Rectal smooth muscle tissue (tissue), 1 donor: ENCODE data around the gene NID2.

Source experiments
- H3K27ac ChIP-seq: one replicate; pipeline ENCODE4 v1.7.0; 2013; ENCODE audit warnings: low read depth, low read length, inconsistent platforms
- H3K27me3 ChIP-seq: one replicate; pipeline ENCODE4 v1.7.0; 2013; ENCODE audit warnings: low read length; ENCODE audit not compliant: control insufficient read depth, insufficient read depth
- H3K36me3 ChIP-seq: one replicate; pipeline ENCODE4 v1.7.0; 2013; ENCODE audit warnings: low read length; ENCODE audit not compliant: control insufficient read depth, insufficient read depth
- H3K4me1 ChIP-seq: one replicate; pipeline ENCODE4 v1.7.0; 2013; ENCODE audit warnings: low read length; ENCODE audit not compliant: control insufficient read depth, insufficient read depth
- H3K4me3 ChIP-seq: one replicate; pipeline ENCODE4 v1.7.0; 2013; ENCODE audit warnings: low read length
- H3K9ac ChIP-seq: one replicate; pipeline ENCODE4 v1.7.0; 2013; ENCODE audit warnings: low read length

The NID2 gene

GRCh38 chr14:52029881-52030280, 39.0 kb downstream of the NID2 start:
- H3K27ac ChIP-seq = no peak overlapping the region
- peaks cover 15% of the 10 kb centered on the region for H3K4me1 ChIP-seq
- H3K36me3 ChIP-seq = no peaks in the 10 kb centered on the region
- no peak overlapping the region for H3K9ac ChIP-seq
- H3K27me3 ChIP-seq = no peaks in the 10 kb centered on the region
- no peak overlapping the region for H3K4me3 ChIP-seq

GRCh38 chr14:52026901-52027300, 42.0 kb downstream of the NID2 start:
- H3K4me1 ChIP-seq = peaks cover 5% of the 10 kb centered on the region
- H3K9ac ChIP-seq = no peak overlapping the region
- H3K27ac ChIP-seq = no peak overlapping the region
- no peak overlapping the region for H3K4me3 ChIP-seq
- H3K27me3 ChIP-seq = no peaks in the 10 kb centered on the region
- H3K36me3 ChIP-seq = no peaks in the 10 kb centered on the region

GRCh38 chr14:52026017-52026660, 42.7 kb downstream of the NID2 start:
- H3K4me3 ChIP-seq = no peak overlapping the region
- no peak overlapping the region for H3K27ac ChIP-seq
- H3K27me3 ChIP-seq = no peaks in the 10 kb centered on the region
- no peaks in the 10 kb centered on the region for H3K36me3 ChIP-seq
- no peaks in the 10 kb centered on the region for H3K4me1 ChIP-seq
- H3K9ac ChIP-seq = no peak overlapping the region

GRCh38 chr14:52025310-52025709, 43.5 kb downstream of the NID2 start:
- Histone ChIP-seq H3K9ac (no peak overlapping the region), H3K27me3 (no peaks in the 10 kb centered on the region), H3K4me3 (no peak overlapping the region), H3K36me3 (no peaks in the 10 kb centered on the region), H3K27ac (no peak overlapping the region), H3K4me1 (no peaks in the 10 kb centered on the region)

GRCh38 chr14:52023518-52023917, 45.3 kb downstream of the NID2 start:
- Histone ChIP-seq H3K27ac (no peak overlapping the region), H3K4me1 (no peaks in the 10 kb centered on the region), H3K9ac (no peak overlapping the region), H3K36me3 (no peaks in the 10 kb centered on the region), H3K27me3 (no peaks in the 10 kb centered on the region), H3K4me3 (no peak overlapping the region)

- Histone ChIP-seq H3K4me3 (no peak overlapping the region), H3K36me3 (no peaks in the 10 kb centered on the region), H3K27me3 (no peaks in the 10 kb centered on the region), H3K4me1 (no peaks in the 10 kb centered on the region), H3K27ac (no peak overlapping the region), H3K9ac (no peak overlapping the region)
Measured at GRCh38 chr14:52021957-52022600, 46.8 kb downstream of the NID2 start.

- Histone ChIP-seq H3K36me3 (no peaks in the 10 kb centered on the region), H3K4me1 (no peaks in the 10 kb centered on the region), H3K27ac (no peak overlapping the region), H3K27me3 (no peaks in the 10 kb centered on the region), H3K9ac (no peak overlapping the region), H3K4me3 (no peak overlapping the region)
Measured at GRCh38 chr14:52020866-52021717, 47.8 kb downstream of the NID2 start.

GRCh38 chr14:52020161-52020714, 48.6 kb downstream of the NID2 start:
- H3K4me3 ChIP-seq = peak overlapping the region; percentile 5

GRCh38 chr14:52018970-52019369, 49.9 kb downstream of the NID2 start:
- Histone ChIP-seq H3K4me1 (no peaks in the 10 kb centered on the region), H3K27me3 (no peaks in the 10 kb centered on the region), H3K9ac (no peak overlapping the region), H3K36me3 (no peaks in the 10 kb centered on the region), H3K27ac (no peak overlapping the region), H3K4me3 (no peak overlapping the region)

More at GRCh38 chr14:52020161-52020714, 48.6 kb downstream of the NID2 start:
- H3K4me1 ChIP-seq = no peaks in the 10 kb centered on the region
- H3K27ac ChIP-seq = no peak overlapping the region
- H3K36me3 ChIP-seq = no peaks in the 10 kb centered on the region
- no peaks in the 10 kb centered on the region for H3K27me3 ChIP-seq
- no peak overlapping the region for H3K9ac ChIP-seq

- Histone ChIP-seq H3K4me3 (no peak overlapping the region), H3K27ac (no peak overlapping the region), H3K4me1 (no peaks in the 10 kb centered on the region), H3K9ac (no peak overlapping the region), H3K27me3 (no peaks in the 10 kb centered on the region), H3K36me3 (no peaks in the 10 kb centered on the region)
Measured at GRCh38 chr14:52018252-52018651, 50.6 kb downstream of the NID2 start.

- H3K4me1 ChIP-seq = no peaks in the 10 kb centered on the region
- H3K36me3 ChIP-seq = peaks cover 7% of the 10 kb centered on the region
- H3K9ac ChIP-seq = no peak overlapping the region
- no peak overlapping the region for H3K27ac ChIP-seq
- no peaks in the 10 kb centered on the region for H3K27me3 ChIP-seq
- H3K4me3 ChIP-seq = no peak overlapping the region
Measured at GRCh38 chr14:52015411-52016030, 53.3 kb downstream of the NID2 start.
